Measurements from ENCODE around the gene ATP7B. TPM values are rescaled to one million over a fixed set of nuclear protein-coding genes. Genes with fewer than 3 reads are reported as not detected.

The ATP7B gene
- total RNA-seq, 2 donors from 2014 or later = 4.7 to 5.9 TPM

Other genes starting within 250 kb of the ATP7B start
- gene DHRS12, start 207.3 kb downstream of the ATP7B start, total RNA-seq = 10 to 100 TPM in 1 of 2 donors, 1 to 10 TPM in 1; 9.1 to 13.3 TPM
- 1 to 10 TPM in 1 of 2 donors, under 1 TPM in 1; 0.68 to 1.4 TPM for gene TMEM272, start 166.3 kb downstream of the ATP7B start, total RNA-seq
- not detected for gene CCDC70, start 149.5 kb downstream of the ATP7B start, total RNA-seq
- 10 to 100 TPM; 24.9 to 28.9 TPM for gene ALG11, start 948 bp upstream of the ATP7B start, total RNA-seq
- 10 to 100 TPM; 13.9 to 14.9 TPM for gene UTP14C, start 13.2 kb upstream of the ATP7B start, total RNA-seq
- gene NEK5, start 117.6 kb upstream of the ATP7B start, total RNA-seq = under 1 TPM; 0.44 TPM
- gene NEK3, start 148.1 kb upstream of the ATP7B start, total RNA-seq = 10 to 100 TPM in 1 of 2 donors, 1 to 10 TPM in 1; 9.2 to 11.9 TPM